GM12891 (cell line): ENCODE measurements around the gene NPHS1.
"Not testable (repeated sequence)": the region's sequence is repeated elsewhere in the genome, so short reads cannot be mapped to it uniquely, and the experiment has no call there.

Experiments used
- POLR2A ChIP-seq: IDR thresholded peaks from 2 replicates; pipeline ENCODE4 v1.6.1; 2011; ENCODE audit warnings: low read depth, low read length, control low read depth
- POLR2AphosphoS5 ChIP-seq: IDR thresholded peaks from 2 replicates; pipeline ENCODE4 v1.6.1; 2011; ENCODE audit warnings: low read depth, low read length, control low read depth
- POU2F2 ChIP-seq: IDR thresholded peaks from 2 replicates; pipeline ENCODE4 v1.6.1; 2011; ENCODE audit warnings: low read depth, mild to moderate bottlenecking, control low read depth, low read length, moderate library complexity
- SPI1 ChIP-seq: IDR thresholded peaks from 2 replicates; pipeline ENCODE4 v1.6.1; 2011; ENCODE audit warnings: low read depth, low read length, control low read depth
- TAF1 ChIP-seq: IDR thresholded peaks from 2 replicates; pipeline ENCODE4 v1.6.1; 2011; ENCODE audit warnings: low read depth, low read length, control low read depth

- not testable (repeated sequence) for TF ChIP-seq POLR2AphosphoS5, POLR2A, TAF1, POU2F2, SPI1
These were observed 56.7 kb downstream of the NPHS1 start for GRCh38 chr19:35795564-35795963.
